ENCODE measurements around the gene ZNF837. TPM values are rescaled to one million over a fixed set of nuclear protein-coding genes. Genes with fewer than 3 reads are reported as not detected.
"Not testable (repeated sequence)": the region's sequence is repeated elsewhere in the genome, so short reads cannot be mapped to it uniquely, and the experiment has no call there.

ZNF837 gene
- total RNA-seq, 1 experiment from 2014 or later: 1.6 TPM

DNA sequence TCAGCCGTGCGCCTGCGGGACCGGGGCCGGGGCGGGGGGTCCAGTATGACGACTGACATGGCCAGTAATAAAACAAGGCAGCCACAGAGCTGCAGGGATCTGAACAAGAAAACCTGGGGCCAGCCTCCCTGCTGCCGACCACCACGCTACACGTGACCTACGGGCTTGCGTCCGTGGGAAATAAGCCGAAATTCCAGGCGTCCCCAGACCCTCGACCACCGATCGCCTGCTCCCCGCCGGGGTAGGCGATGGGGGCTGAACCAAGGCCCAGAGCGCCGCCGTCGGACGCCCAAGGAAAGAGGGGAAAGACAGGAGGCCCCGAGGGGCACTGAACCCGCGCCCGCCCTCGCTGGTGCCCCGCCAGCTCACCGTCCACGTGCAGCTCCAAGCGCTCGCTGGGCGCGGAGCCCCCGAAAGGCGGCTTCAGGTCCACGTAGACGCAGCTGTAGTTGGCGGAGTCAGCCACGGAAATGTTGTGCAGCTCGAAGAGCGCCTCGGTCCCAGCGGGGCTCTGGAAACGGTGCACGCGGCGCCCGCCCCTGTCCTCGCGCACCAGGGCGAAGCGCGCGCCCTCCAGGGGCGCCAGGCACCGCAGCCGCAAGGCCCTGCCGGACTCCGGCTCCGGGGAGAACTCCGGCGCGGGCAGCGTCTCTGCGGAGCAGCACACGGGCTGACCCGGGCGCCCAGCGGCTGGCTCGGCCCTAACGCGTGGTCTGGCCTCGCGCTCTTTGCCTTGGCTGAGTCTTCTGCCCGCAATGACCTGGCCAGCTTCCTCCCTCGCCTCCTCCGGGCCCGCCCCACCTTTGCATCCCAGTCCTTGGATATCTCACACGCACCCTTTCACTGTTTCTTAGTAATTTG is 30.6 kb downstream of the ZNF837 start:
- no peak overlapping the region for H3K27ac ChIP-seq (ENCODE audit: low read length)
- intact Hi-C loops (cut with micrococcal nuclease; ENCODE audit: unreplicated experiment): no loop called here
- no TSS peak for BruUV-seq (replicated peaks)
- no peak overlapping the region for H3K4me3 ChIP-seq (ENCODE audit: low read depth in 2 of 2, low read length in 2 of 2)
- H3K9me3 ChIP-seq (ENCODE audit: control insufficient read depth, insufficient read depth, low read depth, low read length): no peaks in the 10 kb centered on the region
- ATAC-seq: no peak
- CTCF ChIA-PET: no interaction called here
- no peaks in the 10 kb centered on the region for H3K36me3 ChIP-seq (ENCODE audit: control insufficient read depth, insufficient read depth, low read length)
- peaks cover 8% of the 10 kb centered on the region; the same call in 1 of the 2 replicates for H3K4me1 ChIP-seq (ENCODE audit: control insufficient read depth, insufficient read depth, low read length)
- DNase-seq (ENCODE audit: low read depth, low spot score): no peak
- TF ChIP-seq TCF7L2 (IDR thresholded peaks at IDR 0.05; ENCODE audit: low read depth, low read length): no peak
- in situ Hi-C loops (cut with HindIII; ENCODE audit: low pct_unique_long_range_greater_than_20kb, low sequenced_read_pairs): no loop called here
- POLR2A ChIA-PET: no interaction called here
- no peaks in the 10 kb centered on the region for H3K27me3 ChIP-seq (ENCODE audit: control insufficient read depth, insufficient read depth, low read length)

GRCh38 chr19:58349590-58349989 is 31.2 kb downstream of the ZNF837 start:
- no peak for TF ChIP-seq SIN3A (IDR thresholded peaks at IDR 0.05; ENCODE audit: borderline replicate concordance, insufficient read depth, low read depth, low read length)
- no peak for TF ChIP-seq TCF7L2 (IDR thresholded peaks at IDR 0.05; ENCODE audit: low read depth, low read length)
- TF ChIP-seq POLR2AphosphoS5 (IDR thresholded peaks at IDR 0.05; ENCODE audit: low read depth, low read length): no peak
- TF ChIP-seq, protein P1, sequence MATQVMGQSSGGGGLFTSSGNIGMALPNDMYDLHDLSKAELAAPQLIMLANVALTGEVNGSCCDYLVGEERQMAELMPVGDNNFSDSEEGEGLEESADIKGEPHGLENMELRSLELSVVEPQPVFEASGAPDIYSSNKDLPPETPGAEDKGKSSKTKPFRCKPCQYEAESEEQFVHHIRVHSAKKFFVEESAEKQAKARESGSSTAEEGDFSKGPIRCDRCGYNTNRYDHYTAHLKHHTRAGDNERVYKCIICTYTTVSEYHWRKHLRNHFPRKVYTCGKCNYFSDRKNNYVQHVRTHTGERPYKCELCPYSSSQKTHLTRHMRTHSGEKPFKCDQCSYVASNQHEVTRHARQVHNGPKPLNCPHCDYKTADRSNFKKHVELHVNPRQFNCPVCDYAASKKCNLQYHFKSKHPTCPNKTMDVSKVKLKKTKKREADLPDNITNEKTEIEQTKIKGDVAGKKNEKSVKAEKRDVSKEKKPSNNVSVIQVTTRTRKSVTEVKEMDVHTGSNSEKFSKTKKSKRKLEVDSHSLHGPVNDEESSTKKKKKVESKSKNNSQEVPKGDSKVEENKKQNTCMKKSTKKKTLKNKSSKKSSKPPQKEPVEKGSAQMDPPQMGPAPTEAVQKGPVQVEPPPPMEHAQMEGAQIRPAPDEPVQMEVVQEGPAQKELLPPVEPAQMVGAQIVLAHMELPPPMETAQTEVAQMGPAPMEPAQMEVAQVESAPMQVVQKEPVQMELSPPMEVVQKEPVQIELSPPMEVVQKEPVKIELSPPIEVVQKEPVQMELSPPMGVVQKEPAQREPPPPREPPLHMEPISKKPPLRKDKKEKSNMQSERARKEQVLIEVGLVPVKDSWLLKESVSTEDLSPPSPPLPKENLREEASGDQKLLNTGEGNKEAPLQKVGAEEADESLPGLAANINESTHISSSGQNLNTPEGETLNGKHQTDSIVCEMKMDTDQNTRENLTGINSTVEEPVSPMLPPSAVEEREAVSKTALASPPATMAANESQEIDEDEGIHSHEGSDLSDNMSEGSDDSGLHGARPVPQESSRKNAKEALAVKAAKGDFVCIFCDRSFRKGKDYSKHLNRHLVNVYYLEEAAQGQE (IDR thresholded peaks at IDR 0.05; ENCODE audit: insufficient read depth in 1 of 2, low read depth in 2 of 2, low read length in 1 of 2): no peak
- TF ChIP-seq, protein P2, sequence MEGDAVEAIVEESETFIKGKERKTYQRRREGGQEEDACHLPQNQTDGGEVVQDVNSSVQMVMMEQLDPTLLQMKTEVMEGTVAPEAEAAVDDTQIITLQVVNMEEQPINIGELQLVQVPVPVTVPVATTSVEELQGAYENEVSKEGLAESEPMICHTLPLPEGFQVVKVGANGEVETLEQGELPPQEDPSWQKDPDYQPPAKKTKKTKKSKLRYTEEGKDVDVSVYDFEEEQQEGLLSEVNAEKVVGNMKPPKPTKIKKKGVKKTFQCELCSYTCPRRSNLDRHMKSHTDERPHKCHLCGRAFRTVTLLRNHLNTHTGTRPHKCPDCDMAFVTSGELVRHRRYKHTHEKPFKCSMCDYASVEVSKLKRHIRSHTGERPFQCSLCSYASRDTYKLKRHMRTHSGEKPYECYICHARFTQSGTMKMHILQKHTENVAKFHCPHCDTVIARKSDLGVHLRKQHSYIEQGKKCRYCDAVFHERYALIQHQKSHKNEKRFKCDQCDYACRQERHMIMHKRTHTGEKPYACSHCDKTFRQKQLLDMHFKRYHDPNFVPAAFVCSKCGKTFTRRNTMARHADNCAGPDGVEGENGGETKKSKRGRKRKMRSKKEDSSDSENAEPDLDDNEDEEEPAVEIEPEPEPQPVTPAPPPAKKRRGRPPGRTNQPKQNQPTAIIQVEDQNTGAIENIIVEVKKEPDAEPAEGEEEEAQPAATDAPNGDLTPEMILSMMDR (IDR thresholded peaks at IDR 0.05): no peak
- ChIA-PET CTCF (no interaction called here), POLR2A (no interaction called here)
- Histone ChIP-seq H3K4me3 (ENCODE audit: low read depth in 2 of 2, low read length in 2 of 2) (no peak overlapping the region), H3K4me1 (ENCODE audit: control insufficient read depth, insufficient read depth, low read length) (peaks cover 8% of the 10 kb centered on the region; the same call in 1 of the 2 replicates), H3K27ac (ENCODE audit: low read length) (no peak overlapping the region), H3K27me3 (ENCODE audit: control insufficient read depth, insufficient read depth, low read length) (no peaks in the 10 kb centered on the region), H3K9me3 (ENCODE audit: control insufficient read depth, insufficient read depth, low read depth, low read length) (no peaks in the 10 kb centered on the region), H3K36me3 (ENCODE audit: control insufficient read depth, insufficient read depth, low read length) (no peaks in the 10 kb centered on the region)
- no peak for ATAC-seq
- BruUV-seq (replicated peaks): TSS peak; percentile 80
- DNase-seq (ENCODE audit: low read depth, low spot score): no peak
- intact Hi-C loops (cut with micrococcal nuclease; ENCODE audit: unreplicated experiment): no loop called here
- in situ Hi-C loops (cut with HindIII; ENCODE audit: low pct_unique_long_range_greater_than_20kb, low sequenced_read_pairs): no loop called here

DNA sequence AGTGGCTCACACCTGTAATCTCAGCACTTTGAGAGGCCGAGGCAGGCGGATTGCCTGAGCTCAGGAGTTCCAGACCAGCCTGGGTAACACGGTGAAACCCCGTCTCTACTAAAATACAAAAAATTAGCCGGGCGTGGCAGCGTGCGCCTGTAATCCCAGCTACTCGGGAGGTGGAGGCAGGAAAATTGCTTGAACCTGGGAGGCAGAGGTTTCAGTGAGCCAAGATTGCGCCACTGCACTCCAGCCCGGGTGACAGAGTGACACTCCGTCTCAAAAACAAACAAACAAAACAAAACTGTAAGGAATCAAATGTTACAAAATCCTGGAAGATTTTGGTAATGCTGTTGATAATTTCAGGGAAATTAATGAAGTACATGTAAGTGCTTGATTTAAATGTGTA is 32.8 kb downstream of the ZNF837 start:
- in situ Hi-C loops (cut with HindIII; ENCODE audit: low pct_unique_long_range_greater_than_20kb, low sequenced_read_pairs); H3K27me3 ChIP-seq (ENCODE audit: control insufficient read depth, insufficient read depth, low read length); H3K36me3 ChIP-seq (ENCODE audit: control insufficient read depth, insufficient read depth, low read length); intact Hi-C loops (cut with micrococcal nuclease; ENCODE audit: unreplicated experiment); CTCF ChIA-PET; H3K9me3 ChIP-seq (ENCODE audit: control insufficient read depth, insufficient read depth, low read depth, low read length); DNase-seq (ENCODE audit: low read depth, low spot score); BruUV-seq (replicated peaks); H3K4me1 ChIP-seq (ENCODE audit: control insufficient read depth, insufficient read depth, low read length): not testable (repeated sequence)
- POLR2A ChIA-PET: interaction anchor here (1.0 to 2.0 kb wide), 2 partner anchors 14 to 15 kb away, joined by 3 to 16 read pairs; partner anchors contain the start of gene ZNF497
- peak; percentile 7 for ATAC-seq
- H3K4me3 ChIP-seq (ENCODE audit: low read depth in 2 of 2, low read length in 2 of 2): peak overlapping the region; percentile 63 to 97
- H3K27ac ChIP-seq (ENCODE audit: low read length): peak overlapping the region; percentile 39
